H4 (cell line): ENCODE data around the gene SYNPO2. TPM values are rescaled to one million over a fixed set of nuclear protein-coding genes. Genes with fewer than 3 reads are reported as not detected.
"Not testable (repeated sequence)": the region's sequence is repeated elsewhere in the genome, so short reads cannot be mapped to it uniquely, and the experiment has no call there.

Experiments used
- DNase-seq: peaks from one replicate; pipeline ENCODE4 v3.0.0-alpha.2; 2015; ENCODE audit warnings: low spot score
- total RNA-seq: library from RNA; depleted of rRNA; stranded (reverse); fragments of >200 nt; shearing (Covaris generic); gene quantifications from 2 replicates; pipeline ENCODE4 v1.2.3, GENCODE V29; 2014

Gene SYNPO2
- total RNA-seq, 1 experiment from 2014 or later = 0.95 TPM

DNA sequence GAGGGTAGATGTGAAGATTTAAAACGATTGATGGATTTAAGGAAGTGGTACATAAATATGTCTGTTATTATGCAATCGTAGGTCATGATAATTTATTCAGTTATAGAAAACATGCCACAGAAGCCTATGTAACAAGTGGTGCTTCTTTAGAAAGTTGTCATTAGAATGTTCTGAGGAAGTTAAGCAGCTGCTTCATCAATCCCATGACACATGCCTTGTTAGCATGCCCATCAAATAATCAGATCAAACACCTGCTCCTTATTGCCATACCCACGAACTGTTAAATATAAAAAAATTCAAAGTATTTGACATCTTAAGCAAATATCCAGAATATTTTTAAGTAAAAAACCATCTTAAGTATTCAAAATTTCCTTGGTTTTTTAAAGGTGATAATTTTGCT is 170.6 kb downstream of the SYNPO2 start:
- no peak for DNase-seq

DNA sequence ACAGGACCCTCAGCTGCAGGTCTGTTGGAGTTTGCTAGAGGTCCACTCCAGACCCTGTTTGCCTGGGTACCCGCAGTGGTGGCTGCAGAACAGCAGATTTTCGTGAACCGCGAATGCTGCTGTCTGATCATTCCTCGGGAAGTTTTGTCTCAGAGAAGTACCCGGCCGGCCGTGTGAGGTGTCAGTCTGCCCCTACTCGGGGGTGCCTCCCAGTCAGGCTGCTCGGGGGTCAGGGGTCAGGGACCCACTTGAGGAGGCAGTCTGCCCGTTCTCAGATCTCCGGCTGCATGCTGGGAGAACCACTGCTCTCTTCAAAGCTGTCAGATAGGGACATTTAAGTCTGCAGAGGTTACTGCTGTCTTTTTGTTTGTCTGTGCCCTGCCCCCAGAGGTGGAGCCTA is 178.5 kb downstream of the SYNPO2 start:
- not testable (repeated sequence) for DNase-seq

DNA sequence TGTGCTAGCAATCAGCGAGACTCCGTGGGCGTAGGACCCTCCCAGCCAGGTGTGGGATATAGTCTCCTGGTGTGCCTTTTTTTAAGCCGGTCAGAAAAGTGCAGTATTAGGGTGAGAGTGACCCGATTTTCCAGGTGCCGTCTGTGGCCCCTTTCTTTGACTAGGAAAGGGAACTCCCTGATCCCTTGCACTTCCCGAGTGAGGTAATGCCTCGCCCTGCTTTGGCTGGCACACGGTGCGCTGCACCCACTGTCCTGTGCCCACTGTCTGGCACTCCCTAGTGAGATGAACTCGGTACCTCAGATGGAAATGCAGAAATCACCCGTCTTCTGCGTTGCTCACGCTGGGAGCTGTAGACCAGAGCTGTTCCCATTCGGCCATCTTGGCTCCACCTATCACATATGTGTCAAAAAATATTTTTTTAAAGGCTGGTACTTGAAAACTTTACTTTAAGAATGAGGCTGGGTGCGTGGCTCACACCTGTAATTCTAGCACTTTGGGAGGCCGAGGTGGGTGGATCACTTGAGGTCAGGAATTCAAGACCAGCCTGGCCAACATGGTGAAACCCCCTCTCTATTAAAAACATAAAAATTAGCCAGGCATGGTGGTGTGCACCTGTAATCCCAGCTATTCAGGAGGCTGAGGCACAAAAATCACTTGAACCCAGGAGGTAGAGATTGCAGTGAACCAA is 179.2 kb downstream of the SYNPO2 start:
- DNase-seq = not testable (repeated sequence)

DNA sequence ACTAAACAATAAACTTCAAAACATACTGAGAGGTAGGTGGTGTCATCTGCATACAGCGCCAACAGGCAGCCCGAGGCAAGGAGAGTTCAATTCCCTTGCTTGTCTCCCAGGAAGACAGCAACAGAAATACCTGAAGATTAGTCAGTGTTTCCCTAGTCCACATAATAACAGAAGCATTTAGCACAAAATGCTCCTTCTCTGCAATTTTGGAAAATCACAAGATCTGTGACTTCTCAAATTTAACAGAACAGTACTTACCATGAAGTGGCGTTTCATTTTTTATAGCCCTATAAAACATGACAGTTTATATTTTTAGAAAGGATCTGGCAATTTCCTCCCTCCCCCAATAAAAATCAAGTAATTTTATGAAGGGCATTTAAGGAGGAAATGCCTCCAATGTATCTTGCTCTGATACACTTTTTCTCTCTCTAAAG is 179.9 kb downstream of the SYNPO2 start:
- DNase-seq = no peak

DNA sequence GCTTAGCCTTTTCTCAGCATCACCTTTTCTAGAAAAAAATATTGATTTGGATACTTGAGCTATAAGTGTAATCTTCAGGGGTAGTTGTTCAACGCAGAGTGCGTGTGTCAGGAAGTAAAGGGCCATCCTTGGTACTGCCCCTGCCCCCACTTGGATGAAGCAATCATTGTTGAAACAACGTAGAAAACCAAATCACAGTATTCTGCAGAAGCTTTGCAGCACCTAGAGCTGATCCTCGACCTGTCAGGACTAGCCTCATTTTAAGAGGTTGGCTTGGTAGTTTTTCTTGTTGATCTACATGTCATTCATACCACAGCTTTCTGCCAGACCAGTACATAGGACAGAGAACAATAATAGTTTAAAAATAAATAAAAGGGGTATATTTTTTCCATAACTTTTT is 181.6 kb downstream of the SYNPO2 start:
- no peak for DNase-seq

DNA sequence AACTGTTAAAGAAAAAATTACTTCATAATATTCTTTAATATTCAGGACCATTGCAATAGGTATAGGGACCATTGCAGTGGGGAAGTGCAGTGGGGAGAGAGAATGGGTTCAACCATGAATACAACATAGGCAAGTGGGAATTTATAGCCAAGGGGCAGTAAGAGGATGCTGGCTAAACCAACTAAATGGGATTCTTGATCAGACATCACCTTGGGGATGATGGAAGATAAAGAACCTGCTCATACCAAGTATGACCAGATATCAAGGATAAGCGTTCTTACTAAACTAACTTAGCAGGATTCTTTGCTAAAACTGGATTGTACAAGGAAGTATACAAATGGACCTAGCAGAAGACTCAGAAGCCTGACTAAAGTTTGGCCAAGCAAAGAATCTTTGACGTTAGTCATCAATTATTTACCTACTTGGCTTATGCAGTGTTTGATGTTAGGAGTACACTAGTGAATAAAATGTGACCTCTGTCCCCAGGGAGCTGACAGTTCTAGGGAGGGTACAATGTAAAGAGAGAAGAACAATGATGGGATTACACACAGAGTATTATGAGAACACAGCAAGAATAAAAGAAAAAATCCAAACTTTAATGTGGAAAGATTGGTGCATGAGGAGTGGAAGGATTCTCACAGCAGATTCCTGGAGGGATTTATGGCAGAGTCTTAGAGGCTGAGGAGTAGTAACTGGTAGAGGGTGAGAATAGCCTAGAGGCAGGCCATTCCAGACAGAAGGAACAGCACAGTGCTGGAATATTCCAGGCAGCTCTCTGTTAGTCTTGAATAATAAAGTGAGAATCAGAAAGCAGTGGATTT is 192.3 kb downstream of the SYNPO2 start:
- DNase-seq = no peak

DNA sequence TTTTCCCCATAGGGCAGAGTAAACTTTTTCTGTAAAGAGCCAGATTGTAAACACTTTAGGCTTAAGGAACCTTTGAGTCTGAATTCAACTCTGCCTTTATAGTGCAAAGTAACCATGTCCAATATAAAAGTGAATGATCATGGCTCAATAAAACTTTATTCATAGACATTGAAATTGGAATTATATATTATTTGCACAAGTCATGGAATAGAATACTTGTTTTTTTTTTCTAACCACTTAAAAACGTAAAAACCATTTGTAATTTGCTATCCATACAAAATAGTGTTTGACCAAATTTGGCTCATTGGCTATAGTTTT is 192.8 kb downstream of the SYNPO2 start:
- DNase-seq = no peak

DNA sequence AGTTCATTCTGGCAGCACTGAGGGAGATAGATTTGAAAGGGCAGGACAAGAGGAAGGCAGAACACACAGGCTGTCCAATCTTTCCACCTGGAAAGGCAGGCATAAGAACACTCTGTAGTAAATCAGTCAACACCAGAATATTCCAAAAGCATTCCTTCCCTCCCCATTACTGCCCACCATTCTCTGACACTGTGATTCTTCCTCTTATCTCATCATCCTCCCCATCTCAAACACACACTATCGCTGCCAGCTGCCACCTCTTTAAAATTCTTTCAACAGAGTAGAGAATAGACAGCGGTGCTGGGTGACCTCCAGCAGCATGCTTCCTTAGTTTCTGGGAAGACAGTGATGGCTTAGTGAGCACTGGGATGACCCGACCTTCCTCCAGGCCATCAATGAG is 193.3 kb downstream of the SYNPO2 start:
- no peak for DNase-seq

DNA sequence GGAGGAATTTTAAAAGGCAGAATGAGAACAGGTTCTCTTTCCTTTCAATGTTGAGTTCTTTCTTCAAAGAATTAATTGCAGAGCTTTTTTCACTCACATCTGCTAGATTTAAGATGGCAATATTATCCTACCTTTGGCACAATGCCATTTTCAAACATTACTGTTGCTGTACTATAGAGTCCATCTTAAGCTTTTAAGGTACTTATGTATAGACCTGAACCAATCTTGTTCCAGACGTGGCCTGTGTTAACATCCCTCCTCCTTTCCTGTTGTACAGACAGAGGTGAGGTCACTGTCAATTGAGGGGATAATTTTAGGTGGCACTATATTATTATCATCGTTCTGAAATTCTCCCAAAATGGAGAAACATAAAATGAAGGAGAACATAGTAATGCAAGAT is 194.0 kb downstream of the SYNPO2 start:
- DNase-seq = no peak

DNA sequence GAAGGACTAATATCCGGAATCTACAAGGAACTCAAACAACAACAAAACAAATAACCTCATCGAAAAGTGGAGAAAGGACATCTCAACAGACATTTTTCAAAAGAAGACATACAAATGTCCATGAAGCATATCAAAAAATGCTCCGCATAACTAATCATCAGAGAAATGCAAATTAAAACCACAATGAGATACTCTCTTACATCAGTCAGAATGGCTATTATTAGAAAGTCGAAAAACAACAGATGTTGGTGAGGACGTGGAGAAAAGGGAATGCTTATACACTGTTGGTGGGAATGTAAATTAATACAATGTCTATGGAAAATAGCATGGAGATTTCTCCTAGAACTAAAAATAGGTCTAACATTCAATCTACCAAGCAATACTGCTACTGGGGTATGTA is 195.9 kb downstream of the SYNPO2 start:
- DNase-seq = no peak

DNA sequence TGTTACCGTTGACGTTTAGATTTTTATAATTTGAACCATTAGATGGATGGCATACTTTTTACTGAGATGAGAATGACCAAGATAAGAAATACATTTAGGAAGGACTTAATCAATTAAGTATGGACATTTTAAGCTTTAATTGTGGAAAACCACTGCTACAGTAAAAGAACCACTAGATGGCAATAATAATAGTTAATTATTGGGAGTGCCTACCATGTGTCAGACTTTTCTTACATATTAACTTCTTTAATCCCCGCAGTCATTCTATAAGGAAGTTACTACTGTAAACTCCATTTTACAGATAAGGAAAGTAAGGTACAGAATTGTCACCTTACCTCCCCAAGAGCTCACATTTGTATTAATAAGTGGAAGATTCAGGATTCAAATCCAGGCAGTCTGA is 198.5 kb downstream of the SYNPO2 start:
- DNase-seq = no peak

DNA sequence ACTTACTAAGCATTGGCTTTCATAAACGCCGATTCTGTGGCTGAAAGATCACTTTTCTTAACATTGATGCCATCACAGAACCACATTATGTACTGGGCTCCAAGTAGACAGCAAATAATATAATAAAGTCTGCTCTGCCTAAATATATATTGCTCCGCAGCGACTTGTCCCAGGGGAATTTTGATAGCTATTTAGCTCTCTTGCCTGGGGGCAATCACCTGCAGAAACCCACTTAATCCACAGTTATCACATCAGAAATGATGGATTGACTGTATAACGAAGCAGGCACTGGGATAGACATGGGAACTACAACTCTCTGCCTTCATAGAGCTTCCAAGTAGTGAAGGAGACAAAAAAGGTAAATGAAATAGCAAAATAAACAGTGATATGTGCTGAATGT is 199.0 kb downstream of the SYNPO2 start:
- no peak for DNase-seq

DNA sequence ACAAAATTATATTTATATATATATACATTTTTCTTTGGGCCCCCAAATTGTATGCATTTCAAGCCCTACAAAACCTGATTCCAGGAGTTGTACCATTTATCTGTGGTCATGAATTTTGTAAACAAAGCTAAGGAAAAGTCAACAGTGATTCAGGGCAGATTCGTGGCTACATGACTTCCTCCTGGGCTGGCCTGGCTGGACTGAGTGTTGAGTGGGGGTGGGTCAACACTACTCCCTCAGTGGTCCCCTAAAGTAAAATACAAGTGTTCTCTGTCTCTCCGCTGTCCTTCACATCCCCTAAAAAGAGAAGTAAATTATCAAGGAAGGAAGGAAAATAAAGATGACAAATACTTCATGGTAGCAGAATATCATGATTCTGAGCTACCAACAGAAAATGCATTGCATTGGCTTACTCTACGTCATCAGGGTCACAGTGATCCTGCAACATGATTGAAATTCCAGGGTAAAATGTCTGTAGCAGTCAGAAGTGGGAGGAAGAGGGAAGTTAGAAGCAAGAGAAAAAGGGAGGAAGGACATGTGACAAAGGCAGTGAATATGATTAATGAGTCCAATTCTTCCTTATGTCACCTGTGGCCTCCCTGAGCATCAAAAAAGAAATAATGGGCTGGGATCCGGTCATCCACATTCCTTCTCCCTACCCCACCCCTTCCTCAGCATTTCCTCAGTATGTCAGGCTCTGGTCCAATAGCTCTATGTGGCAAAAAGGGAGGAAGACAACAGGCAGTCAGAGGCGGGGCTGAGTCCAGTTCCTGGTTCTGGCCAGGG is 204.6 kb downstream of the SYNPO2 start:
- DNase-seq = peak; percentile 23

DNA sequence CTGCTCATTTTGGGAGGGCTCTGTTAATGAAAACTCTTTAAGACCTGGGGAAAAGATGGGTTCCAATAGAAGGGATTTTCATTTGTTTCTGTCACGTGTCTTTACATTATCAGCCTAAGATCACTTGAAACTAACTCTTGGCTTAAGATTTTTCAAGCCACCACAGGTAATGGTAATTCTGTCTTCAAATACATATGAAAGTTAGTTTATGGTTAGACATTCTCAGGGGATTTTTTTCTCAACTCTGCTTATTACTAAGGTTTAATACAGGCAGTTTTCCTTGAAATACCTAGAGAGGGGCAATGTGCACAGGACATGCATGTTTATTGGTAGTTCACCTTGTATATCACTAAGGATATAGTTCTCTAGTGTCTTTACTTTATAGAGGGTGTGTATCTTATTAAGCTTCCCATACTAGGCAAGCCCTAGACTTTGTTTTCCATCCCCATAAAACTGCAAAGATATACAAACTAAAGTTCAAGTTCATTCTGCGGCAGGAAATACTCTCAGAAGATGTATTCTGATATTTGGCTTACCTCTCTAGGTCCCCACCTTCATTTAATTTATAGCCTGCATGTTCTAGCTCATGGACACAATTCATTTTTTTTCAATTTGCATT is 208.7 kb downstream of the SYNPO2 start:
- DNase-seq = no peak

DNA sequence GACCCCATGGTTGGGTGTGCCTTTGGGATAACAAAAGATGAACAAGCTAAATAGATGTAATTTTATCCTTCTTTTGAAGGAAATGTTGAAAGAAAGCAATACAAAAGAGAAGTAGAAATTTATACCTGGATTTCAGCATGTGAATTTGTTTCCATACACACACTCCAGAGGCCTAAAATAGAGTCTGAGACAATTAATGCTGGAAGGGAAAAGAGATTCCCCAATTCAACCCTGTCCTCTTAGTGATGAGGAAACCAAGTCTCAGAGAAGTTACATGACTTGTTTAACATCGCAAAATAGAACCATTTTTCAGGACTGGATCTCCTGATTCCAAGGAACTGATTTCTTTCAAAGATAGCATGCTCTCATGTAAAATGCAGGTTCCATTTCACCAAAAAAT is 209.7 kb downstream of the SYNPO2 start:
- DNase-seq = no peak

DNA sequence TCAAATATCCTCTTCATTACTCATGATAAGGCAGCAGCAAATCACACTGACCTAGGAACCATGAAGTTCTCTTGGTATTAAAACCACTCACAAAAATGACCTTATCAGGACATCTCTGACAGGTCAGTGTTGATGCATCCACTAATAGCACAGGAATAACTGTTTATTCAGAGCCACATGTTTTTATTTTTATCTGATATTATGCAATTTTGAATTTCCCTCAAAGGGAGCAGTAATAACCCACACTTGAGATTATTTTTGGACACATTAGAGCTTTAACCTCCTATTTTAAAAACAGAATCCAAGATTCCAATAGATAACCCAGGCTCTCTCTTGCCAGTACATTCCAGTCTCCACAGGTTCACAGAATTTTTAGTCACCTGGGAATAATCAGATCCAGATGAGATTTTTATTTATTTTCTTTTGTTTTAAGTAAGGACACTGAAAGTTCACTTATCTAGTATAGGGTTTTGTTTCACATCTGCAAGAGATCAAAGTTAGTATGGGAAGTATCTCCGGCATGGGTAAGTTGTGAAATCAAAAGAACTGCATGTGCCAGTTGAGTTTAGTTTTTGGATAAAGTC is 210.7 kb downstream of the SYNPO2 start:
- no peak for DNase-seq

DNA sequence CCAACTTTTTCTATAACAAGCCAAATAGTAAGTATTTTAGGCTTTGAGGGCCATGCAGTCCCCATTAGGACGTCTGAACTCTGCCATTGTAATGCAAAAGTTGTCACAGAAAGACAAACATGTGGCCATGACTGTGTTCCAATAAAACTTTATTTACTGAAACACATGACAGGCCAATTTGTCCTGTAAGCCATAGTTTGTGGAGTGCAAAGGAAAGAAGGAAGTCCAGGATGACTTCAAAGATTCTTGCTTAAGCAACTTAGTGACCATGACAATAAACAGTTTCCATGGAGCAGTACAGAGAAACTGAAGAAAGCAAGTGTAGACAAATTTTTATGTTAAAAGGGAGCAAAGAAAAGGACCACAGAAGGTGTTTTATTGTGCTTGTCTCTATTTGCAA is 212.0 kb downstream of the SYNPO2 start:
- no peak for DNase-seq

DNA sequence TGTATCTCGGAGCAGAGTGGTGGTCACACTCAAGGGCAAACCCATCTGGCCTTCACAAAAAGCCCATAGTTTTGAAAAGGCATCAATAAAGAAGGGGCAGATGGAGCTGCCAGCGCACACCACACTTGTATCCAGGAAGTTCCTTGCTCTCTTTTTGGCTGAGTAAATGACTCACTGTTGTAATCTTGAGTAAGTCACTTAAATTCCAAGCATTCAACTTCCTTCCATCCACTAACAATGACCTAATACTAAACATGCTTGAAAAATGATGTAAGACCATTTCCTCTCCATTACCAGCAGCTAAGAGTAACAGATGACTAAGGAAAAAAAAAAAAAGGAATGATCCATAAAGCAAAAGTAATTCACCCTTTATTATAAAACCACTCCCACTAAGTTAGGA is 214.6 kb downstream of the SYNPO2 start:
- DNase-seq = peak; percentile 99

DNA sequence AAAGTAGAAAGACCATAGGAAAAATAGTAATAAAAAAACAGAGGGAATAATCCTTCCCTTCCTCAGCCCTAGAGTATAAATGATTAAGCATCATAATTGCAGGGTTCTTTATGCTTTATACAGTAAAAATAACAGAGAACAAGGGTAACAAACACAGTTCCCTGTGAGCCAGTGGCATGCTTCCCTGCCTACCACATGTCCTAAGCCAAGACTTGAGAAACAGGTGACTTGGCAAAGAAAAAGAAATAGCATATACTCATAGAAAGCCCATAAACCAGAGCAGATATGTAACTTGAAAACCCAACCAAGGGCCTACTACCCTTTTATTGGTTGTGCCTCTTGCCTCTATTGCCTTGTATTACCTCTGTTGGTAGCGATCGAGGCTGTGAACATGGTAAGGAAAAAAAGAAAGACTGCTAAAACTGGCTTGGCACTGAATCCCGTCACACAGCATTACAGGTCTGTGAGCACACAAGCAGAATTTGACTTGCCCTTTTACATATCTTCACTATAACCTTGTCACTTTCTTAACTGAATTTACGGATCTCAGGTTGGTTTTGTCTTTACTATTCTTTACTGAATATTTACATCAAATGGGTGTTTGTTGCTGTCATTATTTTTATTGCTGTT is 216.1 kb downstream of the SYNPO2 start:
- no peak for DNase-seq

DNA sequence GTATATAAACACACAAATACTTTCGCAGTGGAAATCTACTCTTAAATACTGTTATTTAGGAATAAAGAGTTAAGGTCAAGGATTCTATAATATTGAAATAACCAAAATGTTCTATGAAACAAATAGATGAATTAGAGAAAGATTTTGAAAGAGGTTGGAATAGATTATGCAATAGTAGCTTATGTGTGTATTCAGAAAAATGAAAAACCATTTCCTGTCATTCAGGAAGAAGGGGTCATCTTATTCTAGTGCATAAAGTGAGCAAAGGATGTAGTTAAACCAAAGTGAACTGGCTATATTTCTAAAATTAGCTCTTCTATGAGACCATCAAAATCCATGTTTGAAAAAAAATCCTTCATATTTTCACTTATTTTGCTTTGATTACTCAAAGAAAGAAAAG is 217.0 kb downstream of the SYNPO2 start:
- no peak for DNase-seq
